ENCODE measurements around the gene ASTN2.
A peak's percentile ranks its signal among the peaks of the same experiment; 100 is the strongest.

Gene ASTN2

DNA sequence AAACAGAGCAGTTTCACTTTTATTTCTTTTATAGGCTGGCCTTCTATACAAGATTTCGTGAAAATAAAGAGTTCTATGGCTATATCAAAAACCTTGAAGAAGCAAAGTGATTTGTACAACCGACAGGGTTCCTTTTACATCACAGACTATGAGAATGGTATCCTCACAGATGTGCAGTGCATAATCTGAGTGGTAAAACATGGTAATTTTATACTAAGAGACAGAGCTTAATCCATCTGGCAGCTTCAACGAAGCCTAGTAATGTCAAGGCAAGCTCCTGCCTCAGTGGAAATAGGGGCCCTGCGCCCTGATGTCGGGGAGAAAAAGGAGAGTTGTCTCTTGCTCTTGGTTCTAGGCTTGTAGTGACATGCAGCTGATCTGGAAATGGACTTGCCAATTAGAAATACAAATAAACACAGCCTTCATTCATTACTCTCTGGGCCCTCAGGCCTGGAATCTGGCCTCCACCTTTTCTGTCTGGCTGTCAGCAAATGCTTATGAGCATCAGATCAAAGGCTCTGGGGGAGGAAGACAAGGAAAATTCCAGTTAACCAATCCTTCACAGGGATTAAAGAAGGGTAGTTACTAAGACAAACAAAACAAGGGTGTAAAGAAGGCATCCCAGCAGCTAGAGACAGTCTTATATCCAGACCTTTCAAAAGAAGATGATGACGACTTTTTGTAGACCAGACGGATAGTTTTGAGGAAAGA lies 761.4 kb downstream of the ASTN2 start:
- no peak for DNase-seq (ENCODE audit: low spot score)
- no peak for TF ChIP-seq CTCF (IDR thresholded peaks at IDR 0.05)
- no peak overlapping the region for H3K27ac ChIP-seq

DNA sequence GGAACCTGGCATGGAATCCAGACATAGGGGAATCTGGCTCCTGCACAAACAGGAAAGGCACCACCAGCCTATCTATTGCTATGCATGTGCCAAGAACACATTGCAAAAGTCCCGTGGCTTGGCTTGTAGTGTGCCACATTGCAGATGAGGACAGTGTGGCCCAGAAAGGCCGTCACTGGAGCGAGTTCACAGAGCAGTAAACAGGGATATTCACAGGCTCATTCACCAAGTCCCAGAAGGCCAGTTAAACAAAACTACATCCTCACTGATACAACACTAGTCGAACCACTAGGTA lies 767.4 kb downstream of the ASTN2 start:
- no peak for DNase-seq (ENCODE audit: low spot score)
- Histone ChIP-seq H3K27ac (peak overlapping the region in 1 of 2 donors; percentile 3), H3K4me3 (no peak overlapping the region)
- TF ChIP-seq CTCF (IDR thresholded peaks at IDR 0.05): no peak

More for the DNA sequence above, 761.4 kb downstream of the ASTN2 start:
- H3K4me3 ChIP-seq: no peak overlapping the region

- TF ChIP-seq CTCF (IDR thresholded peaks at IDR 0.05): peak; percentile 42
- no peak for DNase-seq (ENCODE audit: low spot score)
- no peak overlapping the region for H3K4me3 ChIP-seq
- peak overlapping the region in 1 of 2 donors; percentile 3 for H3K27ac ChIP-seq
Measured at GRCh38 chr9:116646661-116647514, 768.0 kb downstream of the ASTN2 start.

- H3K27ac ChIP-seq: no peak overlapping the region
- no peak for DNase-seq (ENCODE audit: low spot score)
Measured at GRCh38 chr9:116644091-116644688, 770.7 kb downstream of the ASTN2 start.

DNA sequence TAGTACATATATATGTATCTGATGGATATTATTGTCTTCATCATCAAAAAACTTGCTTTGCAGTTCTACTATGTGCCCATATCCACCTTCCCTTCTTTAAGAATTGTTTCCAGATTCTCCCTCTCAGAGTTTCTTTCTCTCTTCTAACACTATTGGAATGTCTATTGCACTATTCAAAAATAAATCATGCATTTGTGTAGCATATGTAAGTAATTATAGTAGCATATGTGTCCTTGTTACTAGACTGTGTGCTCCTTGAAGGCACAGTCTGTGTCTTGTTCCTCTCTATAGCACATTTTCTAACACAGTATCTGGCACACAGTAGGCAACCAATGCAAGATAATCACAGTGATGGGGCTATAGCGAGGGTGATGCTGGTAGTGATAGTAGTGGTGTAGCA lies 771.2 kb downstream of the ASTN2 start:
- Histone ChIP-seq H3K27ac (no peak overlapping the region), H3K4me3 (no peak overlapping the region)
- no peak for TF ChIP-seq CTCF (IDR thresholded peaks at IDR 0.05)
- DNase-seq (ENCODE audit: low spot score): no peak

More at GRCh38 chr9:116644091-116644688, 770.7 kb downstream of the ASTN2 start:
- no peak for TF ChIP-seq CTCF (IDR thresholded peaks at IDR 0.05)
- no peak overlapping the region for H3K4me3 ChIP-seq

DNA sequence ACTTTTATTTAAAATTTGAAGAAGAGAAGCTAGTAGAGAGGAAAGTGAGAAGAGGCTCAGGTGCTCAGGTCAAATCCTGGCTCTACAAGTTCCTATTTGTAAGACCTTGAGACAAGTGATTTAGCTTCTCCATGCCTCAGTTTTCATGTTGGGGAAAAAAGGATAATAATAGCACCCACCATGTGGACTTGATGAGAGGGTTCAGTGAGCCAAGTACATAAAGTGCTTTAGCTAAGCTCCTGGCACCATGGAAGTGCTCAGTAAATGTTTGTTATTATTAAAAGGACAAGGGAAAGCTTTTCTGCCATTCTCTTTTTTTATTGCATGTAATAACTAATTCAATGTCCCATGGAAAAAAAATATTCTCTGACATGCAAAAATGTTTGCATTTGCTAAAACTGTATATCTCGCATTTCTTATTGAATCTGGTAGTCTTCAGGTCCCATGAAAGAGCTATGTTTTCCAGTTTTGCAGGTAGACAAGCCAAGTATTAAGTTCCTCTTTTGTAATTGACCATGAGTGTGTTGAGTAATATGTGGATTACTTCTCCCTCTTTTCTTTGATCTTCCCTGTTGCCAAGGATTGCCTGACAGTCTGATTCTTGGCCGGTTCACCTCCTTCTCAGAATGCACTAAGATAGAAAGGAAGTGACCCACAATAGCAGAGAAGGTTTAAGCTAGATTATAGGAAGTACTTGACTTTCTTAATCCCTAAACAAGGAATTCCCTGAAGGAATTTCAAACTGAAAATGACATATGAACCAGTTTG lies 773.4 kb downstream of the ASTN2 start:
- Histone ChIP-seq H3K27ac (no peak overlapping the region), H3K4me3 (no peak overlapping the region)
- no peak for TF ChIP-seq CTCF (IDR thresholded peaks at IDR 0.05)
- no peak for DNase-seq (ENCODE audit: low spot score)
